Stromal cell of bone marrow (primary cell): Measurements from ENCODE around the gene SORCS2.

Source experiments
- DNase-seq: peaks from one replicate; pipeline ENCODE4 v3.0.0-alpha.2; 2012; ENCODE audit warnings: low read depth

The SORCS2 gene

DNA sequence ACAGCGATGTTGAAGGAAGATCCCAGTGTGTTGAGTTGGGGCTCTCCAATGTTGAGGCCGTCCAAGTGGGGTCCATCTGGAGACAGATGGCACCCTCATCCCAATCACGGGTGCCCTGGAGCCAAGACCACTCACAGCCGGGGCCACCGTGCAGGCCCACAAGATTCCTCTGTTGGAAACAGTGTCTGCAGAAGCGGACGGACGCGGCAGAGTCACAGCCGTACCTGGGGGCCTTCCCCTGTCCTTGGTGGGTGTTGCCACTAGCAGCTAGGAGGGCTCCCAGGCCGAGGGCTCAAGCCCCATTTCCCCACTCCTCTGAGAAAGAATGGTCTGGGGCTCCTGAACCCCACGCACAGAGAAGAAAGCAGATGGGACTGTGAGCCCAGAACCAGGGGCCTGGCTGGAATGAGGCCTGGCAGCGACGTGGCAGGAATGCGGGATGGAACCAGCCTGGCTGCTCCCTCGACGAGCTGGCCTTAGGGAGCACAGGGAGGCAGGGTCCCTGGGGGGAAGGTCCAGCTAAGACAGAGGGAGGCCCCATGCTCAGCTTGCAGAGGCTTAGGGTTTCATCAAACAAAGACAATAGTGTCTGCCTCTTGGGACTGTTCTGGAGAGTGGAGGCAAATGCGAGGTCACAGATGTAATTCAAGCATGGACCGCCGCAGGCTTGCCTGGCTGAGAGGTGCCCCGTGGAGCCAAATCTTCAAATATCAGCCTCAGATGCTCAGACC lies 518.4 kb downstream of the SORCS2 start:
- no peak for DNase-seq

DNA sequence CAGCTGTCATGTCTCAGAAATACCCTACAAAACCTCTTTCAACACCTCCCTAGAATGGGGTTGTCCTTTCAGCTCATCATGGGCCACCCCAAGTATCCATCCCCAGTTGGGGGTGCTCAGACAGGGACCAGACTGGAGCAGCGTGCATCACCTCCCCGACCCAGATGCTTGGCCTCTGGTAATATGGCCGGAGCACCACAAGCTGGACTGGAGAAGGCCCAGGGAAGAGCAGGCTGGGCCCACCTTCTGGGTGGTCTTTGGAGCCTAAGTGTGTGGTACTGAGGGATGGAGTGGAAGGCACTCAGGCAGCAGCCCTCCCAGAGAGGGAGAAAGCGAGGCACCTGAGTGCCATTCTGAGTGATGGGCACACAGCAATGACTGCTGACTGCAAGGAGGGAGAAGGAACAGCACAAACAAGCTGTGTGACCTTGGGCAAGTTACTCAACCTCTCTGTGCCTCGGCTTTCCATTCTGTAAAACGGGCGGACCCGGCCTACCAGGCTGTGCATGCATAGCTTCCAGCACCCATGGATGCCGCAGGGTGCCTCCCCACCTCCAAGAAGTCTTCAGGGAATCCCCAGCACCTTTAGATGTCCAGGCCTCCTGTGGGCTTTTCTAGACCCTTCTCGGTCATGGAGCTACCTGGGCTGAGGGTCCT lies 519.1 kb downstream of the SORCS2 start:
- DNase-seq, result no peak

- no peak for DNase-seq
These were observed 519.8 kb downstream of the SORCS2 start for GRCh38 chr4:7712021-7712671.

GRCh38 chr4:7713757-7714156 lies 521.4 kb downstream of the SORCS2 start:
- DNase-seq, result no peak

DNA sequence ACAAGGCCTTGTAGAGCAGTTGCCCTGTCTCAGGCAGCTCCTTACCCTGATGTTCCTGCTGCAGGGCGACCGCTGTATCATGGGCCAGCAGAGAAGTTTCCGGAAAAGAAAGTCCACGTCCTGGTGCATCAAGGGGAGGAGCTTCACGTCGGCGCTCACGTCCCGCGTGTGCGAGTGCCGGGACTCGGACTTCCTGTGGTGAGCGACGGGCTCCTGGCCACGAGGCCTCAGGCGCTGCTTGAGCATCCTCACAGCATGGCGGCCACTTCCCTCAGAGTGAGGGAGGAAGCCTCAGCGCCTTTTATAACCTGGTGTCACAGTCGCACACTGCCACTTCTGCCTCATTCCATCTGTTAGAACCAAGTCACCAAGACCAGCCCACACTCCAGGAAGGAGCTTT lies 521.8 kb downstream of the SORCS2 start:
- no peak for DNase-seq

GRCh38 chr4:7714738-7715137 lies 522.4 kb downstream of the SORCS2 start:
- DNase-seq, result no peak

DNA sequence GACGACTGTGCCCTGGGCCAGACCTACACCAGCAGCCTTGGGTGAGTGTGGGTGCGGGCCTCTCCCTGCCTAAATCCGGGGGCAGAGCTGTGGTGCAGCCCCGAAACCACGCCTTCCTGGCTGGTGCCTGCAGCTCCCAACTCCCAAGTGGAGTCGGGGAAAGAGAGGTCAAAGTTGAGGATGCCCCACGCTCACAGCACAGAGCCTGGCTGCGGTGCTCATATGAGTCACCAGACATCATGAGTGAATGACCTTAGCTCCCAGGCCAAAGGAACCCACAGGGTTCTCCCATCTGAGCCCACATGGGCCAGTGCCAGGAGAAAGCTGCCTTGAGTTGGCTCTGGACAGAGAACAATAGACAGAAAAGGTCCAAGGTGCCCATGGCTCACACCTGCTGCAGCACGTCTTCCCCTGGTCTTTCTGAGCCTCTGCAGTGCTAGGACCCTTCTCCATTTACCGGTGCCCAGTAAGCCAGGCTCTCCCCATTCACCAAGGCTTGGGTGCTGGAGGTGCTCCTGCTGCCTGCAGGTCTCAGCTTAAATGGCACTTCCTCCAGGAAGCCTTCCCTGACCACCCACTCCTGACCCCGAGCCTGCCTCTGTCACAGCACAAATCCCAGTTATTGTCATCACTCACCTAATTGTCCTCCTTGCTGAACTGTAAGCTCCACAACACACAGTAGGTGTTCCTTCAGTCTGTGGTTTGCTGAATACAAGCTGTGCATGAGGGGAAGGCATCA lies 523.1 kb downstream of the SORCS2 start:
- DNase-seq, result no peak

DNA sequence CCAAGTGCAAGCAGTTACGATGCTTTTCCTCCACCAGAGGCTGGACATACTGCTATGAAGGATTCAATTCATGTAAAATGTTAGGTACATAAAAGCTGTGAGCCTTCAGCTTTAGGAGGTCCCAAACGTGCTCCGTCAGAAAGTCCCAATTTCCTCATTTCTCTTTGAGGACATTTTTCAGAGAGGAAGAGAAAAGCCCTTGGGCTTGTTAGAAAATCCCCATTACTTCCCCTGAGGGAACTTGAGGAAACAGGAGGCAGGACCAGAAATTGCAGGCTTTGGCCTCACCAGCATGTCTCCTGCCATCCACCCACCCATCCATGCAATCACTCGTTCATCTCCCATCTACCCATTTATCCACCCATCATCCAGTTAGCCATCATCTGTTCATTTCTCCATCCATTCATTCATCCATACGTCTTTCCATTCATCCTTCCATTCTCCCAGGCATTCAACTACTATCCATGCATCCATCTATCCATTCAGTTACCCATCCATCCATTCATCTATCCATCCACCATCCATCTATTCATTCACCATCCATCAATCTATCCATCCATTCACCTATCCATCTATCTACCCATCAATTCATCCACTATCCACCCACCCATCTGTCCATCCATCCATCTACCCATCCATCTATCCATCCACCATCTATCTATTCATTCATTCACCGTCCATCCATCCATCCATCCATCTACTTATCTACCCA lies 523.8 kb downstream of the SORCS2 start:
- no peak for DNase-seq

- DNase-seq, result no peak
These were observed 524.8 kb downstream of the SORCS2 start for GRCh38 chr4:7717161-7717560.

DNA sequence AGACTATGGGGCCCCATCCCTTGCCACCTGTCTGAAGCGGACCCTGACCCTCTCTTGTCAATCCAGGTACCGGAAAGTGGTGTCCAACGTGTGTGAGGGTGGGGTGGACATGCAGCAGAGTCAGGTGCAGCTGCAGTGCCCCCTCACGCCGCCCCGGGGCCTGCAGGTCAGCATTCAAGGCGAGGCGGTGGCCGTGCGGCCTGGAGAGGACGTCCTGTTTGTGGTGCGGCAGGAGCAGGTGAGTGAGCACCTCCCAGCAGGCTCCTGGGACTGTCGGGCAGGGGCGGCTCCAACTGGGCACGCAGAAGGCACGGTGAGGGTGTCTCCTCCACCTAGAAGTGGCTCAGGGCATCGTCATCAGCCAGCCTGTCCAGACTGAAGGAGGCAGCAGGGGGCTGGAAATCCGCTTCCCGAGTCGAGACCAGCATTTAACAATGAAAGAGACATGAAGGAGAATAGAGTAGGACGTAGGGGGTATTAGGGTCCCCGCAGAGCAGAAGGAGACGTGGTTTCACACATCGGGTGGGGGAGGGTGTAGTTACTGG lies 525.7 kb downstream of the SORCS2 start:
- DNase-seq, result no peak

DNA sequence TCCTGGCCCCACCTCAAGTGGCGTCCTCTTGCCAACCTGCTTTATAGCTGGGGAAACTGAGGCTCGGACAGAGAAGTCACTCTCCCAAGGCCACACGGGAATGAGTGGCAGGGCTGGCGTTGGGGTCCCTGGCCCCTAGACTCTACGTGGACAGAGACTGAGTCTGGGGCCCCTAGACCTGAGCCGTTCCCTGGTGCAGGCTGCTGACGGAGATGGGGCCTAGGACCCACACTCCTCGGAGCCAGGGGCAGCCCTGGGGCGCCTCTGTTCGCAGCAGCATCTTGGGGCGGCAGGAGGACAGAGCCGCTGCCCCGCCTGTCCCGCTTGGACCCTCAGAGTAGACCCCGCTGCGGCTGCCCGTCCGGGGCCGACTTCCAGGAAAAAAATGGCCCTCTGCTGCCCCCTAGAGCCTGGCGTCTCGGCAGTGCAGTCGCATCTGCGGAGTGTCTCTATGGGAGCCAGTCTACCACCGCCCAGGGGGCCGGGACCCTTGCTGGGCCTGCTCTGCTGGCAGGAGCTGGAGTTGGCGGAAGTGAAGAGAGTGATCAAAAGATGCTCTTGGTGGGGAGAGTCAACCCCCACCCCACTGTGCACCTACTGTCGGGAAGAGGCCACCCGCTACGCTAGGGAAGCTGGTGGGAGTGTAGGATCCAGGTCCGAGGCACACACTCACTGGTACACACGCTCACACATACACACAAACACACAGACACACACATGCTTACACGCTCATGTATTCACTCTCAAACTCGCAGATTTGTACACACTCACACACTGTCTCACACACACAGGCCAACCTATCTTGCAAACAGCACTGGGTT lies 527.2 kb downstream of the SORCS2 start:
- no peak for DNase-seq

GRCh38 chr4:7721984-7722551 lies 529.7 kb downstream of the SORCS2 start:
- no peak for DNase-seq

DNA sequence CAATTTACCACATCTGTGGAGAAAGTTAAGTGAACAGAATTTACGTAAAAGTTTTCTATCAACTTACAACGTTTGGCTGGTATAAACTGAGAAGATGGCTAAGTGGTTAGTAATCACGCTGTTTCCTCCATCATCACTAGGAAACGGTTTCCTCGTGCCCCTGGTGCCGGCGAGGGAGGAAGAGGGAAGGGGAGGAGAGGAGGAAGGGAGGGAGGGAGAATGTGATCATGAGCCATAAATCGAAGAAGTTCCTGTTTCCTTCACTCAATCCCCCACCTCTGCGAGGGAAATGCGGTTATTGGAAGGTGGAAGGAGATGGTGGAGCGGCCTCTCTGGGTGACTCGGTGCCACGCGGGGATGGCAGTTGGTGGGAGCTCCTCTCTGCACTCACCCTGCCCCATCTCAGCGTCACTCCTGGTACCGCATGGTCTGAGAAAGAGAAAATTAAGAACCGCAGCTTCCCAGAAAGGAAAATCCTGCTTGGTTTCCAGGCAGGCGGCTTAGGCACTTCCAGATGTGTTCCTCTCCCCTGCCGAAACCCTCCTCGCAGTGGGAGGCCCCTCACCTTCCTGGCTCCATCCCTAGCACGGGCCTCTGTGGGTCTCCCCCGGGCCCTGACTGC lies 530.5 kb downstream of the SORCS2 start:
- no peak for DNase-seq

GRCh38 chr4:7723625-7724024 lies 531.3 kb downstream of the SORCS2 start:
- no peak for DNase-seq

- peak; percentile 14 for DNase-seq
These were observed 533.6 kb downstream of the SORCS2 start for GRCh38 chr4:7725951-7726350.

DNA sequence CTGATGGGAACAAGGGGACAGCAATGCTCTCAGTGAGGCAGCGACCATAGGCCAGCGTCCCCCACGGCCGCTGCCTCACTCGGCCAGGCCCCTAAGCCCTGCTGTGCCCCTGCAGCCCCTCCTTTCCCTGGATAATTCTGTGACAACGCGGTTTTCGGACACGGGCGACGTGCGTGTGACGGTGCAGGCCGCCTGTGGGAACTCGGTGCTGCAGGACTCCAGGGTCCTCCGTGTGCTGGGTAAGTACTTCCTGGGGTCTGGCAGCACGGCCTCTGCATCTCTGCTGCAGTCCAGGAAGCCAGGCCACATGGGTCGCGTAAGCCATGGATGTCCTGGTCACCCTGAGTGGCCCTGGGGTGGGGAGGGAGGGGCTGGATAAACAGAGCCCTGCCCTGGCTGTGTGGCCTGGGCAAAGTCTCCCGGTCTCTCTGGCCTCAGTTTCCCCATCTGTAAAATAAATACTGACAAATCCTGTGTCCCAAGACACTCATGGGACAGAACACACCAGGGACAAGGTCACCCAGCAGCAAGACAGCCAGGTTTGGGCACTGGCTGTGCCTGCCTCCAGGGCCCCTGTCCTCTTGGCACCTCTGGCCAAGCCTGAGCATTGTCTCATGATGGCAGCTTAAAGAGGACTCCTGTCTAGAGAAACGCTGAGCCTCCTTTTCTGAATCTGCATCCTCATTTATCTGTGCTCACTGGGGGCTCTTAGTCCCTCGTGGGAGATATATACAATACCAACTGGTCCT lies 534.5 kb downstream of the SORCS2 start:
- no peak for DNase-seq

- DNase-seq, result no peak
These were observed 535.4 kb downstream of the SORCS2 start for GRCh38 chr4:7727749-7728148.

GRCh38 chr4:7731437-7731836 lies 539.1 kb downstream of the SORCS2 start:
- no peak for DNase-seq

GRCh38 chr4:7732263-7732662 lies 539.9 kb downstream of the SORCS2 start:
- DNase-seq, result no peak
